Heart right ventricle (tissue), 16 donors: Measurements from ENCODE around the gene POU2F2. TPM values are rescaled to one million over a fixed set of nuclear protein-coding genes. Genes with fewer than 3 reads are reported as not detected.
A peak's percentile ranks its signal among the peaks of the same experiment; 100 is the strongest.

Experiments
- ATAC-seq, 8 donors: fragments of 200-7000 bp; cut with Tn5 transposase; one replicate each; pipeline ENCODE4 v1.9.1; 2020; ENCODE audit warnings: mild to moderate bottlenecking in 8 of 8, moderate library complexity in 8 of 8, moderate number of reproducible peaks in 1 of 8
- DNase-seq, 2 donors: peaks; one replicate each; pipeline ENCODE4 v3.0.0-alpha.2; 2020
- H3K27ac ChIP-seq, 10 donors: fragments of 200-600 bp; sonication (generic) in 2 of 10; one replicate each; pipeline versions ENCODE4 v1.5.0 to v1.8.0; 2020 to 2022; ENCODE audit warnings: mild to moderate bottlenecking in 3 of 10
- H3K27me3 ChIP-seq, 7 donors: fragments of 200-600 bp; one replicate each; pipeline ENCODE4 v1.8.0; 2021 to 2022; ENCODE audit warnings: mild to moderate bottlenecking in 2 of 7
- H3K36me3 ChIP-seq, 9 donors: fragments of 200-600 bp; sonication (generic) in 1 of 9; one replicate each; pipeline versions ENCODE4 v1.5.0 to v1.8.0; 2020 to 2022; ENCODE audit warnings: mild to moderate bottlenecking in 2 of 9
- H3K4me1 ChIP-seq, 9 donors: fragments of 200-600 bp; sonication (generic) in 1 of 9; one replicate each; pipeline versions ENCODE4 v1.5.0 to v1.8.0; 2020 to 2022; ENCODE audit warnings: mild to moderate bottlenecking in 4 of 9
- H3K4me3 ChIP-seq, 10 donors: fragments of 200-600 bp; sonication (generic) in 2 of 10; one replicate each; pipeline versions ENCODE4 v1.5.0 to v1.8.0; 2020 to 2022; ENCODE audit warnings: mild to moderate bottlenecking in 7 of 10, moderate library complexity in 2 of 10
- H3K9me3 ChIP-seq, 11 donors: fragments of 200-600 bp in 10 of 11; sonication (generic) in 2 of 11; one replicate each; pipeline versions ENCODE4 v1.5.0 to v1.8.0; 2013 to 2022; ENCODE audit warnings: mild to moderate bottlenecking in 2 of 11, control low read depth in 1 of 11, moderate library complexity in 1 of 11
- WGBS, 2 donors: extraction: QIAGEN DNeasy Blood & Tissue Kit; methylation state at CpG; one replicate each; pipeline ENCODE4 v1.1.7; 2013; ENCODE audit warnings: inconsistent platforms in 1 of 2; 5-methylcytosine and 5-hydroxymethylcytosine counted together
- intact Hi-C, 10 donors: fragments of 100-400 bp; cut with DNase I; formaldehyde crosslinking; loops; one replicate each; pipeline versions ENCODE4 v1.11.1 to v1.14.2; 2022
- polyA plus RNA-seq, 2 donors: library from polyadenylated mRNA; stranded (reverse); fragments of 200-250 nt; gene quantifications; one replicate each; pipeline ENCODE4 v1.2.3, GENCODE V29; 2013
- total RNA-seq, 10 donors: library from RNA; stranded (reverse); fragmentation: NEBNext Ultra II Directional in 3 of 10; extraction: Animal tissue kit (Norgen Biotek cat#: 25700) in 3 of 10; gene quantifications; one replicate each; pipeline versions ENCODE4 v1.2.1 to v1.2.4, GENCODE V29; 2021 to 2023
- TF ChIP-seq, protein P1 (sequence below), 9 donors: fragments of 200-600 bp; sonication (generic) in 2 of 9; IDR thresholded peaks; one replicate each; pipeline versions ENCODE4 v1.5.0 to v1.8.0; 2021 to 2022; ENCODE audit warnings: antibody characterized with exemption in 9 of 9, mild to moderate bottlenecking in 5 of 9, moderate library complexity in 1 of 9
- donor health status: Arrhythmogenic right ventricular cardiomyopathy.
- donor health status: ischemic (EF 13 %, LVEDD 7.1; RV severe dilation, severe dysfunction).
- donor health status: healthy with polysubstance abuse.
- donor health status: DM: no; HTN: yes; CAD: no.
- donor health status: DM: no; HTN: no; CAD: no.
- donor health status: ischemic (EF 25% LVEDD 6.9; RV normal size, moderate dysfunction).
- donor health status: ischemic (EF 25% LVEDD 5.7; RV mildly dilated, moderate dysfunction).
- donor health status: healthy.
- donor health status: DM: yes; HTN: yes; CAD: no.
- donor health status: Ischemic cardiomyopathy.
- donor health status: ischemic (EF 35%, LVEDD 5.7; RV mildly dilated, moderate dysfunction).
- donor health status: nonischemic (EF 11% LVEDD 7.7; RV severe dilation, severe dysfunction).
- donor health status: DM: yes; HTN: yes; CAD: no.
- donor health status: PGD.
- donor health status: ischemic (EF 29% LVEDD 5.4; RV normal size, mild dysfunction).
- donor health status: nonischemic (EF 23%, LVEDD 6.1; RV moderate dilation, normal function).

The POU2F2 gene
- total and polyA plus RNA-seq, 12 donors: 0.28 to 3.8 (median 0.69) TPM

GRCh38 chr19:42086188-42086736, 46.0 kb downstream of the POU2F2 start:
- H3K4me1 ChIP-seq: peaks cover 0 to 21% (median 0%) of the 10 kb centered on the region in 9 donors
- DNase-seq (no peak), ATAC-seq (no peak)
- no peaks in the 10 kb centered on the region for H3K9me3 ChIP-seq
- TF ChIP-seq, protein P1, sequence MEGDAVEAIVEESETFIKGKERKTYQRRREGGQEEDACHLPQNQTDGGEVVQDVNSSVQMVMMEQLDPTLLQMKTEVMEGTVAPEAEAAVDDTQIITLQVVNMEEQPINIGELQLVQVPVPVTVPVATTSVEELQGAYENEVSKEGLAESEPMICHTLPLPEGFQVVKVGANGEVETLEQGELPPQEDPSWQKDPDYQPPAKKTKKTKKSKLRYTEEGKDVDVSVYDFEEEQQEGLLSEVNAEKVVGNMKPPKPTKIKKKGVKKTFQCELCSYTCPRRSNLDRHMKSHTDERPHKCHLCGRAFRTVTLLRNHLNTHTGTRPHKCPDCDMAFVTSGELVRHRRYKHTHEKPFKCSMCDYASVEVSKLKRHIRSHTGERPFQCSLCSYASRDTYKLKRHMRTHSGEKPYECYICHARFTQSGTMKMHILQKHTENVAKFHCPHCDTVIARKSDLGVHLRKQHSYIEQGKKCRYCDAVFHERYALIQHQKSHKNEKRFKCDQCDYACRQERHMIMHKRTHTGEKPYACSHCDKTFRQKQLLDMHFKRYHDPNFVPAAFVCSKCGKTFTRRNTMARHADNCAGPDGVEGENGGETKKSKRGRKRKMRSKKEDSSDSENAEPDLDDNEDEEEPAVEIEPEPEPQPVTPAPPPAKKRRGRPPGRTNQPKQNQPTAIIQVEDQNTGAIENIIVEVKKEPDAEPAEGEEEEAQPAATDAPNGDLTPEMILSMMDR (IDR thresholded peaks at IDR 0.05): no peak
- WGBS, 2 donors: 89 to 90% methylated on average over 9 of the region's 9 CpGs
- no peak overlapping the region for H3K27ac ChIP-seq
- no peak overlapping the region for H3K4me3 ChIP-seq
- peaks cover 0 to 25% (median under 1%) of the 10 kb centered on the region in 9 donors for H3K36me3 ChIP-seq
- H3K27me3 ChIP-seq: no peaks in the 10 kb centered on the region
- intact Hi-C loops: no loop called here

DNA sequence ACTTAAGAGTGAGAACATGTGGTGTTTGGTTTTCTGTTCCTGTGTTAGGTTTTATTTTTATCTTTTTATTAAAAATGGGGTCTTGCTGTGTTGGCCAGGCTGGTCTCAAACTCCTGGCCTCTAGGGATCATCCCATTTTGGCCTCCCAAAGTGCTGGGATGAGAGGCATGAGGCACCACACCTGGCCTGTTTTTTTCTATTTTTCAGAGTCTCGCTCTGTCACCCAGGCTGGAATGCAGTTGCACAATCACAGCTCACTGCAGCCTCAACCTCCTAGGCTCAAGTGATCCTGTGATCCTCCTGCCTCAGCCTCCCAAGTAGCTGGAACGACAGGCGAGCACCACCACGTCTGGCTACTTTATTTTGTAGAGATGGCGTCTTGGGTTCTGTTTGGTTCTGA, 48.7 kb downstream of the POU2F2 start:
- Histone ChIP-seq H3K4me3 (no peak overlapping the region), H3K9me3 (no peaks in the 10 kb centered on the region), H3K27me3 (no peaks in the 10 kb centered on the region), H3K4me1 (peaks cover 0 to 10% (median 0%) of the 10 kb centered on the region in 9 donors), H3K27ac (no peak overlapping the region), H3K36me3 (peaks cover 0 to 53% (median 24%) of the 10 kb centered on the region in 9 donors)
- intact Hi-C loops: no loop called here
- TF ChIP-seq, protein P1 (IDR thresholded peaks at IDR 0.05): no peak
- DNase-seq (no peak), ATAC-seq (no peak)
- WGBS, 2 donors: 95 to 98% methylated on average over 5 of the region's 5 CpGs

DNA sequence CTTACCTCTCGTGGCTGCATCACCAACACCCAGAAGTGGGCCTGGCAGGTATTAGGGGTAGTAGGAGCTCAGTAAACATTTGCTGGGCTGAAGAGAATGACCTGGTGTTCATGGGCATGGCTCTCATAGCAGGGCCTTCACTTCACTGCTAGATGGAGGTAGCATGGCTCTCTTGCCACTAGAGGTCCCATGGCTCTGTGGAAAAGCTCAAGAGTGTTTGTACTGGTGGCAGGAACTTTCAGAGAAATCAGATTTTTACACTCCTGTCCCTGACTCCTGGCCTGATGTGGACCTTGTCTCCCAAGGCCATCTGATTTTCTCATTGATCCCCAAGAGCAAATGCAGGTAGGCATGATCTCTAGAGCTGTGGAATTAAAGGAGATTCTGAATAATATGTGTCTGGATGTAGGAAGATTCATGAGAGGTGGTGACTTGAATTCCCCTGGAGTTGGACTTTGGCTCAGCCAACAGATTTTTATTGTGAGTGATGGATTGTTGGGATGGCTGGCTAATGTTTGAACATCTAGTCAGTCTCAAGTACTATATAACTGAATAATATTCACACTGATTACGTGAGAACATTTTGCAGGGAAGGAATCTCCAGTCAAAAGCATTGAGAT, 50.6 kb downstream of the POU2F2 start:
- Histone ChIP-seq H3K27me3 (no peaks in the 10 kb centered on the region), H3K4me1 (peaks cover 5 to 26% (median 13%) of the 10 kb centered on the region in 9 donors), H3K9me3 (no peaks in the 10 kb centered on the region), H3K27ac (no peak overlapping the region), H3K36me3 (peaks cover 0 to 55% (median 24%) of the 10 kb centered on the region in 9 donors), H3K4me3 (no peak overlapping the region)
- 67 to 80% methylated on average over 2 of the region's 2 CpGs for WGBS, 2 donors
- TF ChIP-seq, protein P1 (IDR thresholded peaks at IDR 0.05): peak in 7 of 9 donors; percentile 22 to 51 (median 39)
- intact Hi-C loops: no loop called here
- ATAC-seq (peak in 3 of 8 donors; percentile 34 to 49 (median 48)), DNase-seq (no peak)

DNA sequence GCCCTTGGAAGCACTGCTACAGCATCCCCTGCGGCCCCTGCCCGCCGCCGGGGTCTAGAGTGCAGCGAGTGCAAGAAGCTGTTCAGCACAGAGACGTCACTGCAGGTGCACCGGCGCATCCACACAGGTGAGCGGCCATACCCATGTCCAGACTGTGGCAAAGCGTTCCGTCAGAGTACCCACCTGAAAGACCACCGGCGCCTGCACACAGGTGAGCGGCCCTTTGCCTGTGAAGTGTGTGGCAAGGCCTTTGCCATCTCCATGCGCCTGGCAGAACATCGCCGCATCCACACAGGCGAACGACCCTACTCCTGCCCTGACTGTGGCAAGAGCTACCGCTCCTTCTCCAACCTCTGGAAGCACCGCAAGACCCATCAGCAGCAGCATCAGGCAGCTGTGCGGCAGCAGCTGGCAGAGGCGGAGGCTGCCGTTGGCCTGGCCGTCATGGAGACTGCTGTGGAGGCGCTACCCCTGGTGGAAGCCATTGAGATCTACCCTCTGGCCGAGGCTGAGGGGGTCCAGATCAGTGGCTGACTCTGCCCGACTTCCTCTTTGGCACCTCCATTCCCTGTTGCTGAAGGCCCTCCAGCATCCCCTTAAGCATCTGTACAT, 51.4 kb downstream of the POU2F2 start:
- no peak overlapping the region for H3K4me3 ChIP-seq
- TF ChIP-seq, protein P1 (IDR thresholded peaks at IDR 0.05): no peak
- DNase-seq: no peak
- WGBS, 2 donors: 93% methylated on average over 28 of the region's 28 CpGs
- H3K36me3 ChIP-seq: peaks cover 0 to 55% (median 24%) of the 10 kb centered on the region in 9 donors
- no peaks in the 10 kb centered on the region for H3K9me3 ChIP-seq
- H3K27ac ChIP-seq: no peak overlapping the region
- ATAC-seq: no peak
- H3K4me1 ChIP-seq: peaks cover 5 to 29% (median 15%) of the 10 kb centered on the region in 9 donors
- H3K27me3 ChIP-seq: no peaks in the 10 kb centered on the region
- intact Hi-C loops: no loop called here
